GM18858 (cell line): ENCODE measurements around the gene RBM10.
A peak's percentile ranks its signal among the peaks of the same experiment; 100 is the strongest.

Experiments used
- ATAC-seq: cut with Tn5 transposase; IDR thresholded peaks from one replicate; pipeline ENCODE4 v1.9.1; 2021; ENCODE audit not compliant: unreplicated experiment

The RBM10 gene

DNA sequence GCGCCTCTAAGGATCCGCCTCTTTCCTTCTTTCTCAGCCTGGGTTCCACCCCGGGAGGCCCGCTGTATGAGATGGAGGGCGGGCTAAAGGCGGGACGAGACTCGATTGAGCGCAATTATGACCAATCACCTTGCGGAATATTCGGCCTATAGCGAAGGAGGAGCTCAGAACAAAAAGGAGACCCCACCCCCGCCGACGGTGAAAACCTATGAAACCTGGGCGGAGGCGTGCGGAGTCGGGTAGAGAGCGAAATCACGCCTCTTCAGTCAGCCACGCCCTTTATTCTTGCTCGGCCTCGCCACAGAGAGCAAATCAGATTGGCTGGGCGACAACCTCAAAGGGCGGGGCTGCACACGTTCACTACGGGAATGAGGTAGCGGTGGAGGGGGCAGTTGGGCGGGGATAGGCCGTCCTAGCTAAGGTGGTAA lies 72.8 kb downstream of the RBM10 start:
- ATAC-seq: peak; percentile 84

DNA sequence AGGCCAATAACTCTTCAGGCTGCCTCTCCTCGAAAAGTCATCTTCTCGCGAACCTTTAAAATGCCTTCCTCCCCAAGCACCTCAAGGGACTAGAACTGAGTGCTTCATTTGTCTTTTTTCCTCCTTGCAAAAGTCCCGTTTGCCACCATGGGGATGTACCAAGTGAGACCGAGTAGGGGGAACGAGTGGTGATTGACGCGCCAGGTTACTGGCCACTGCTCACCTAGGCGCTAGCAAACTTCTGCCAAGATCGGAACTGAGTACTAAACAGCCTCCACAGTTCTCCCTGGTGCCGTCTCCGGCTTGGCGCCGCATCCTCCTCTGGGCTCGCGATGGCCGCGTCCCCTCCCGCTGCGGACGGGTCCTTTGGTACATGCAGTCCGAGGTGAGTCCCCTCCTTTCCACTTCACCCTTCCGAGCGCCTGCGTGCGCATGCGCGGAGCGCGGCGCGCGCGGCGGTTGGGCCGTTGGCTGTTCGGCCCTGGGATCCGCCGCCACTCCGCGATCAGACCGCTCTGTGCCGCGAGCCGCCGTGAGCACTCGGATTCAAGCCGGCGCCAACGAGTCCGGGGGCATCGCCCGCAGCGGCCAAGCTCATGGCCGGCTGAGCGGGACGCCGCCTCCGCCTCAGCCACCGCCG lies 73.4 kb downstream of the RBM10 start, which contains the start of gene CDK16:
TSS of gene CDK16 (plus strand) at position 402 of the 640 bp plus-strand sequence. CDS start 4,877 bp downstream, outside the sequence.
- ATAC-seq: peak; percentile 37

DNA sequence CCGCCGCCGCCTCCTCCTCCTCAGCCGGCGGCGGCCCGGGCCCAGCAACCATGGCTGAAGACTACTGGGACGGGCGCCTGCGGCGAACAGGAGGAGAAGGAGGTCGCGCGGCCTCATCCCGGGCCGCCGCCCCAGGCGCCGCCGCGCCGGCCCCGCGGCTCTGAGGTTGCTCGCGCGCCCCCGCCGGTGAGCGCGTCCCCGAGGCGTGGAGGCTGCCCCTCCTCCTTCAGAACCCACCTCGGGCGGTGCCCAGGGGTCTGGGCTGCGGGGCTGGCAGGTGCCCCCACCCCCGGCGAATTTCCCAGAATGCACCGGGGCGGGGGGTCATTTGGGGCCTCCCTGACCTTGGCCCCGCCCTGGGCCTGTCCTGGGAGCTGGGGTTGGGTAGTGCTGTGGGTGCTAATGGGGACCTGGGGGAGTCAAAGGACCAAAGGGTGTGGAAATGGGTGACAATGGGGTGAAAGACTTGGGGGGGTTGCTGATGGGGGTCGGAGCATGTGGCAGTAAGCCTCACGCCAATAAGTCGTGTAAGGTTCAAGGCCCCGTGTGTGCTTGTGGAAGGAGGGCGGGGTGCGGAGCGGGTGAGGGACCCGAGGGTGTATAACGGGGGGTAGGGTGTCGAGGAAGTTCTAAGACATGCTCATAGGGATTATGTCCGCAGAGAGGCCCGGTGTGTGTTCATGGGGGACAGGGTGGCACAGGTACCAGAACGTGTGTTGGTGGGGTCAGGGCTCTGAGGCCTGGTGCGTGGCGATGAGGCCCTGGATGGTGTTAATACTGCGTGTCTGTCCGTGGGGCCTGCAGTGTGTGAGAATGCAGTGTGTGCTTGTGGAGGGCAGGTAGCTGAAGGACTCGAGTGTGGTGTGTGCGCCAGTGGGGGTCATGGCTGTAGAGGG lies 74.1 kb downstream of the RBM10 start:
- no peak for ATAC-seq

DNA sequence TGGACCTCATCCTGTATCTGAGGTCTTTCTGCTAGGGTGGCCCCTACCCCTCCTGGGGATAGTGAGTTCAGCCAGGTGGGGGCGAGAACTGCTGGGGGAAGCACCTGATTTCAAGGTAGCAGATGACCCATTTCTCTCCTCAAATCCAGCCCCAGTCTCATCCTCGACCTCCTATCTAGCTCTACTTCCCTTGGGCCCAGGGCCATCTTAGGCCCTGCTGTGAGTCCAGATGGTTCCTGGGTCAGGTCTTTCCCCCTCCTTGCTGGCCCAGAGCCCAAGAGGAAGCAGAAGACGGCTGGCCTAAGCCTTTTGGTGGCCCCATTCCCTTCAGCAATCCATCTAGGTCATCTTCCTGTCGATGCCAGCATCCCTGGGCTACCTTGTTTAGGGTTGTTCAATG lies 76.7 kb downstream of the RBM10 start:
- no peak for ATAC-seq

DNA sequence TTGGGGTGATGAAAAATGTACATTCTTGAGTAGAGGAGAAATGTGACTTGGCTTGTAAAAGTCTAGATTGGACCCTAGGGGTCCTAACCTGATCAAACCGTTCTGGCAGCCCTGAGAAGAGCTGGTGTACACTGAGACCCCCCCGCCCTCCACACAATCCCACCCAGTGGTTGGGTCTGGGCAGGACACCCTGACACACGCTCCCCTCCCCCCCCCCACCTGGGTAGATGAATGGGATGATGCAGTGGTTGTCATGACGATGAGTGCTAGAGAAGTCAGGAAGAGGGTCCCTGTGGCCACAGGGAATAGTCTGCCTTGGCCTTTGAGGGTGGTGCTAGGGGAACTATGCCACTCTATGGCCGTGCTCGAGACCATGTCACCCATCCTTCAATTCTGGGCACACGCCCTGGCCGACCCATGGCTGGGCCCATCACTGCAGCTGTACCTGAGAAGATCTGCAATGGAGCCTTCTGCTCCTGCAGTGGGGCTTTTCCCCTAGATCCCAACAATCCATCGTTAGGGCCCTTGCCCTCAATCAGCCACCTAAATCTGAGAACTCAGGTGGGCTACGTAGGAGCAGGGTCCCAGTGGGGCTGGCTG lies 77.8 kb downstream of the RBM10 start:
- no peak for ATAC-seq

DNA sequence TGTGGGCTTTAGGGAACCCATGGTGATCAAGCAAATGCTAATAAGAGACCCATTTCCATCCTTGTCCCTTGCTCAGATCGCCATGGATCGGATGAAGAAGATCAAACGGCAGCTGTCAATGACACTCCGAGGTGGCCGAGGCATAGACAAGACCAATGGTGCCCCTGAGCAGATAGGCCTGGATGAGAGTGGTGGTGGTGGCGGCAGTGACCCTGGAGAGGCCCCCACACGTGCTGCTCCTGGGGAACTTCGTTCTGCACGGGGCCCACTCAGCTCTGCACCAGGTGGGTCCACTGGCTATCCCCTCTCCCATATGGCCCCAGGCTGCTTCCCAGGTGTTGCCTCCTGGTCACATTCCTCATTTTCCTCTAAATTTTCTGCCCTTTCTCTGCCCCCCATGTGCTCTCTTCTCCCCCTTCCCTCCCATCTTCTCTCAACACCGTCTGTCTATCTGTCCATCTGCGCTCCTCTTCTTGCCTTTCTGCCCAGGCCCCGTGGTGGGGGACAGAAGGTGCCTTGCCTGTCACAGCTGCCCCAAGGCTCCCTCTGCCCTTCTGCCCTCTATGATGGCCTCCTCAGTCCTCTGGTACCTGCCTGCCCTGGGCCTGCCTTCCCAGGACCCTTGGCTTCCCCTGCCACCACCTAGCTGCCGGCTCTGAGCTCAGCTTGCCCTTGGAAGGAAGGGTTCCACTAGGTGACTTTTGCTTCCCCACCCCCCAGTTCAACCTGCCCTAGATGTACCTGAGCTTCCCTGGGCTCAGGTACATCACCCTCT lies 78.6 kb downstream of the RBM10 start:
- ATAC-seq: no peak

DNA sequence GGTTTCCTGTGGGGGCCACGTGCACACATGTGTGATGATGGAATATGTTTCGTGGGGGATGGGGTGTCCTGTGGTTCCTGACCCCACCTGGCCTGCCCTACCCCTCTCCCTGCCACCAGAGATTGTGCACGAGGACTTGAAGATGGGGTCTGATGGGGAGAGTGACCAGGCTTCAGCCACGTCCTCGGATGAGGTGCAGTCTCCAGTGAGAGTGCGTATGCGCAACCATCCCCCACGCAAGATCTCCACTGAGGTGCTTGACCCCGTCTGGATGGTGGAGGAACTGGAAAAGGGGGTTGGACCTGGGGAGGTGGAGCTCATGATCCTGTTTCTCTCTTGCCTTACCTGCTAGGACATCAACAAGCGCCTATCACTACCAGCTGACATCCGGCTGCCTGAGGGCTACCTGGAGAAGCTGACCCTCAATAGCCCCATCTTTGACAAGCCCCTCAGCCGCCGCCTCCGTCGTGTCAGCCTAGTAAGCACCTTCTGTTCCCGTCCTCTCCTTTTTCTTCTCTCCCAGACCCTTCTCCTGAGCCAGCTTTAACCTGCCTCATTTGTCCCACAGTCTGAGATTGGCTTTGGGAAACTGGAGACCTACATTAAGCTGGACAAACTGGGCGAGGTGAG lies 79.4 kb downstream of the RBM10 start:
- ATAC-seq: no peak

DNA sequence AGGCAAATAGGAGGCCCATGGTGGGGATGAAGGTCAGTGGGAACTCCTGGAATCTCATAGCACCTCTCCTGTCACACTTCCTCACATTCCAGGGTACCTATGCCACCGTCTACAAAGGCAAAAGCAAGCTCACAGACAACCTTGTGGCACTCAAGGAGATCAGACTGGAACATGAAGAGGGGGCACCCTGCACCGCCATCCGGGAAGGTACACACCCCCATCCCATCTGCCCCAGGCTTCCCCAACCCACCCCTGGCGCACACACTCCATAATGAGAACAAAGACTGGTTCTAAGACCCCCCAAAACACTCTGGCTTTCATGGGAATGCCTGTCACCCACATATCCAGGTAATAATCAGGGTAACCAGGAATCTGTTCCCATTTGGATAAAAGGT lies 79.9 kb downstream of the RBM10 start:
- no peak for ATAC-seq

DNA sequence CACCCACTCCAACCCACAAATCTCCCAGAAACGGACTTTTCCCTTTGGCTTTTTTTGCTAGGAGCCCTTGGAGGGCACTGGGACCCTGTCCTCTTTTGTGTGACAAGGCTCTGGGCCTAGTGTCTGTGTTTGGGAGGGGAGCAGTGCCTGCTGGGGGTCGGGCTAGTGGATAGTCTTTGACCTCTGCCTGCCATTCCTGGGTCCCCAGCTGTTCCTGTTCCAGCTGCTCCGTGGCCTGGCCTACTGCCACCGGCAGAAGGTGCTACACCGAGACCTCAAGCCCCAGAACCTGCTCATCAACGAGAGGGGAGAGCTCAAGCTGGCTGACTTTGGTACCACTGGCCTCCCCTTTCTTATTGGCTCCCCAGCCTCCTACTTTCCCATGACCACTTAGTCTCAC lies 81.0 kb downstream of the RBM10 start:
- no peak for ATAC-seq

DNA sequence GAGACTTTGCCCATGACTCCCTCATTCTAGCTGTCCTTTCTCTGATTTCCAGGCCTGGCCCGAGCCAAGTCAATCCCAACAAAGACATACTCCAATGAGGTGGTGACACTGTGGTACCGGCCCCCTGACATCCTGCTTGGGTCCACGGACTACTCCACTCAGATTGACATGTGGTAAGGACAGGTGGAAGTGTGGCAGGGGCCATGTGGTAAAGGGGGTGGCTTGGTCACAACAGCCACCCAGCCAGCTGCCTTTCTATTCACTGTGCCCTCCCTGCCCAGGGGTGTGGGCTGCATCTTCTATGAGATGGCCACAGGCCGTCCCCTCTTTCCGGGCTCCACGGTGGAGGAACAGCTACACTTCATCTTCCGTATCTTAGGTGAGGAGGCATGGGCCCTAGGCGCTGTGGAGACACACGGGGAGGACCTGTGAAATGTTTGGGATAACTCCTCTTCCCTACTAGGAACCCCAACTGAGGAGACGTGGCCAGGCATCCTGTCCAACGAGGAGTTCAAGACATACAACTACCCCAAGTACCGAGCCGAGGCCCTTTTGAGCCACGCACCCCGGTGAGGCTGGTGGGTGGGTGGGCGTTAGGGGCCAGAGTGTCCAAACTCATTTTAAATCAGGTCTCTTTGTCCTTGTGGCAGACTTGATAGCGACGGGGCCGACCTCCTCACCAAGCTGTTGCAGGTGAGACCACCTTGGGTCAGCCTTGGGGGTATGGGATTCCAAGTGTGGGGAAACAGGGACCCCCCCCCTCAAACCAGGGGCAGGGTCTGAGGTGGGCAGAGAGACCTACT lies 81.7 kb downstream of the RBM10 start:
- ATAC-seq: no peak

DNA sequence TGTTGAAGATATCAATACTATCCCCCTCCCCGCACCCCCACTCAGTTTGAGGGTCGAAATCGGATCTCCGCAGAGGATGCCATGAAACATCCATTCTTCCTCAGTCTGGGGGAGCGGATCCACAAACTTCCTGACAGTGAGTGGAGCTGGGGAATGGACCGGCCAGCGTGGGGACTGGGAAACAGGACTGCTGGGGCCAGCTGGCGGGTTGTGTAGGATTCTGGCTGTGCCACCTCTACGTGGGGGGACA lies 82.2 kb downstream of the RBM10 start:
- ATAC-seq: no peak

DNA sequence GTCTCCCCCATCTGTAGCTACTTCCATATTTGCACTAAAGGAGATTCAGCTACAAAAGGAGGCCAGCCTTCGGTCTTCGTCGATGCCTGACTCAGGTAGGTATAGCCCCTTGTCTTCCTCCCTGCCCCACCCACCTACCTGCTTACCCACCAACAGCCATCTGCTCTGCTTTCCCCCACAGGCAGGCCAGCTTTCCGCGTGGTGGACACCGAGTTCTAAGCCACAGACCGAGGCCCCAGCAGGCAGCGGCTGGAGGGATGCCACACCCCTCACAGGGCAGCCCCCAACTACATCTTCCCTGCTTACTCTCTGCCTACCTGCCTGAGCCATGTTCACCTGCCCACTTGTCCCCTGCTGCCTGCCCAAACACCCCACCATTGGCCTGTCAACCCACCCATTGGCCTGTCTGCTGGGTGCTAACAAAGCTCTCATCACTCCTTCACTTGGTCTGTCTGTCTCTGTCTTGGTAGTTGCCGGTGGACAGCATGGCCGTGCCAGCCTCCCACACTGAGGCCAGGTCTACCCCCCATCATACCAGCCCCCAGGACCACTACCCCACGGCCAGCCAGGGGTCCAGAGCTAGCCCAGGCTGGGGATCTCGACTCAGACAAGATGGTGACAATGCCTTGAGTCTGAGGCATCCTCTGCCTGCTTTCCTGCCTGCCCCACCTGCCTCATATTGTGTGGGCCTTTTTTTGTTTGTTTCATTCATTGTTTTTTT lies 83.7 kb downstream of the RBM10 start:
- ATAC-seq: no peak

DNA sequence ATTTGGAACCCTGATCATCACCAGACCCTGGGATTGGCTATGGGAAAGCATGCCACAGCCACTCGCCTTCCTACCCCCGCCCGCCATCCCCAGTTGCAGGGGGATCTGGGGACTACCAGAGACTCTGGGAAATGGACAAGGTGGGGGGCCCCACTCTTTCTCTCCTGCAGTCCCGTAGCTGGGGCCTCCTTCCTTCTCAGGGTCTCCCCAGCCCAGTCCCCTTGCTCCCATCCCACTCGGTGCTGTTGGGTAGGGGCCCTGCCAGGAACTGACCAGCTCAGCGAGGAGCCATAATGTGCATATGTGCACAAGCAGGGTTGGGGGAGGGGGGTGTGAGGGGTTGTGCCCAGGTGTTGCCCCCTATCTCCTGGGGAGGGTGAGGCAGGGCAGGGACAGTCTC lies 84.4 kb downstream of the RBM10 start:
- no peak for ATAC-seq

DNA sequence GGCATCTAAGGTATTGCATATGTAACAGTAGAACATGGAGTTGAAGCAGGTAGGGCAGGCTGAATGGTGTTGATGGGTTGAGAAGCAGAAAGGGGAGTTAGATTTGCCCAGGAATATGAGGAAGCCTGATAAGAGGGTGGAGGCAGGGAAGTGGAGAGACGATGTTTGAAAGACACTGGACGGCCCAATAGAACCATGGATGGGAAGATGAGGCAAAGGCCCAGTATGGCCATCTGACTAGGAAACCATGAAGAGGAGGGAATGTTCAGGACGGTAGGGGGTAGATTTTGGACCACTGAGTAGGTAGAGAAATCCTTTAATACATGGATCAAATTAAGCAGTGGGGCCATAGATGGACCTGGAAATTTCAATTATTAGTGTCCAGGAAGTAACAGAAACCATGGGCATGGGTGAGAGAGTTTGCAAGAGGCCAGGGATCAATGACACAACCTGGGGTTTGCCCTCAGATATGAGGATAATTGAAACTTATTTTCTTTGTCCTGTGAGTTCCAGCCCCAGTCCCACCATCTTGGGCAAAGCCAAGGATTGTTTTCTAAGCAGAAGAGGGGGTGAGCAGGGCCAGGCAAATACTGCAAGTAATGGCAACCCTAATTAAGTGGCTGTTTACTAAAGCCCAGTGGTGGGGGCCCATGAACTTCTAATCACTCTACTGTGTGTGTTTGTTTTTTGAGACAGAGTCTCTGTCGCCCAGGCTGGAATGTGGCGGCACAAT lies 85.3 kb downstream of the RBM10 start:
- no peak for ATAC-seq

DNA sequence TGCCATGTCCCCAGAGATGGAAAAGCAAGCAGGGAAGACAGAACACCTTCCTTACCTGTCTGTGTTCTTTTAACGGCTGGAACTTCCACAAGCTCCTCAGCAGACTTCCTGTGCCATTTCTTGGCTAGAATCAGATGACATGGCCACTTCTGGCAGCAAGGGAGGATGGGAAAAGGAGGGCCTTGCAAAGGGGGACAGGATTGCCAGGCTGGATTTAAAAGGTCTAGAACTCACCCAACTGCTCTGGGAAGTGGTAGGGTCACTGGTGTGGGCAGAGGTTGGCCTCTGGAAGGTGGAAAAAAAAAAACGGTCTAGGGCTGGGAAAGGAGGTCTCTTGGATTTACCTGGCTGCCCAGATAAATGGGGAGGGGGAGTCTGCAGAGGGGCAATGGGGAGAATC lies 86.1 kb downstream of the RBM10 start:
- ATAC-seq: no peak

DNA sequence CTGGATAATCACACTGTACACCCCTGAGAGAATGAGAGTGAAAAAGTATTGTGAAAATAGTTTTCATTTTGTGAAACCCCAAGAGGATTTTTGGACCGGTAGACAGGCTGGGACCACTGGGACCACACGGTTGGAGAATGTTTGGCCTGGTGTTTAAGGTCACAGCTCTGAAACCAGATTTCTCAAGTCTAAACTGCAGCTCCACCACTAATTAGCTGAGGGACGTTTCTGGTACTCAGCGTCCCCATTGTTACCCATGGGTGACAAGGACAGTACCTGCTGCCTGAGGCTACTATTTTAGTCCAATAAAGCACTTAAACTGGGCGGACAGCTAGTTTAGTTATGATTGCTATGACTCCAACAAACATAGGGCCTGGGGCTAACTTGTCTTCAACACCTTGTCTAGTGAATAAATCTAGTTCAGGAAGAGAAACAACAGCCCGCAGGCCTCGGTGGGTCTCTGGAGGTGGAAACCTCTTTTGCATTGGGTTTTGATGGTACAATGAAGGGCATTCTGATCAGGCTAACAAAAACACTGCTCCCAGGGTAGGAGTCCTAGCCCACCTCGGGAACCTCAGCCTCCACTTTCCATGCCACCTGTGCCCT lies 87.3 kb downstream of the RBM10 start:
- no peak for ATAC-seq

DNA sequence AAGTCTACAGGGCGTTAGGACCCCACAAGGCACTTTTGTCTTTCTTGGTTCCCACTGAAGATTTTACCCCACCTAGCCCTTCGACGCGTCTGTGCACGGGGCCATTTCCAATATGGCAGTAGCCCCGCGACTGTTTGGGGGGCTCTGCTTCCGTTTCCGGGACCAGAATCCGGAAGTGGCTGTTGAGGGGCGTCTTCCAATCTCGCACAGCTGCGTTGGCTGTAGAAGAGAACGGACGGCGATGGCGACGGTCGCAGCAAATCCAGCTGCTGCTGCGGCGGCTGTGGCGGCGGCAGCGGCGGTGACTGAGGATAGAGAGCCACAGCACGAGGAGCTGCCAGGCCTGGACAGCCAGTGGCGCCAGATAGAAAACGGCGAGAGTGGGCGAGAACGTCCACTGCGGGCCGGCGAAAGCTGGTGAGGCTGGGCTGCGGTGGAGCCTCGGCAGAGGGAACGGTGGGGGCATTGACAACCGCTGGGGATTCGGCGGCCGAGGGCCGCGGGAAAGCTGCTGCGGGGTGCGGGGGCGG lies 87.8 kb downstream of the RBM10 start, which contains the start of gene USP11:
TSS of gene USP11 (plus strand) at position 207 of the 530 bp plus-strand sequence. CDS start at position 242, 35 bp downstream.
- ATAC-seq: peak; percentile 4
